Osteoblast (primary cell): ENCODE measurements around the gene COL6A1. TPM values are rescaled to one million over a fixed set of nuclear protein-coding genes. Genes with fewer than 3 reads are reported as not detected.
"Not testable (repeated sequence)": the region's sequence is repeated elsewhere in the genome, so short reads cannot be mapped to it uniquely, and the experiment has no call there.

ENCODE experiments used
- DNase-seq: peaks from one replicate; pipeline ENCODE4 v3.0.0; 2011; ENCODE audit warnings: low spot score, mixed read lengths; ENCODE audit not compliant: insufficient read length; ENCODE audit errors: missing footprints
- H2AFZ ChIP-seq: 2 replicates; pipeline ENCODE4 v1.6.0; 2011; ENCODE audit warnings: mild to moderate bottlenecking, low read length
- H3K27ac ChIP-seq: 2 replicates; pipeline ENCODE4 v1.5.1; 2011; ENCODE audit warnings: mild to moderate bottlenecking, low read depth, low read length, moderate library complexity
- H3K27me3 ChIP-seq: 2 replicates; pipeline ENCODE4 v1.6.0; 2012; ENCODE audit warnings: mild to moderate bottlenecking, control low read depth, inconsistent platforms, low read length, moderate library complexity; ENCODE audit not compliant: insufficient read depth
- H3K36me3 ChIP-seq: 2 replicates; pipeline ENCODE4 v1.5.1; 2011; ENCODE audit warnings: mild to moderate bottlenecking, low read length, control low read depth, moderate library complexity; ENCODE audit not compliant: insufficient read depth
- H3K4me1 ChIP-seq: 2 replicates; pipeline ENCODE4 v1.5.1; 2011; ENCODE audit warnings: mild to moderate bottlenecking, low read length, control low read depth, moderate library complexity; ENCODE audit not compliant: insufficient read depth
- H3K4me2 ChIP-seq: 2 replicates; pipeline ENCODE4 v1.6.0; 2011; ENCODE audit warnings: mild to moderate bottlenecking, low read length; ENCODE audit not compliant: insufficient read depth
- H3K4me3 ChIP-seq: fragments of 200-600 bp; sonication (generic); 3 replicates; pipeline ENCODE4 v1.5.1; 2012; ENCODE audit warnings: mild to moderate bottlenecking, low read length, inconsistent platforms; ENCODE audit not compliant: insufficient read depth
- H3K79me2 ChIP-seq: 2 replicates; pipeline ENCODE4 v1.6.0; 2012; ENCODE audit warnings: mild to moderate bottlenecking, low read length, control low read depth, inconsistent platforms; ENCODE audit not compliant: insufficient read depth
- H3K9me3 ChIP-seq: 2 replicates; pipeline ENCODE4 v1.5.1; 2011; ENCODE audit warnings: low read depth, low read length, control low read depth
- H4K20me1 ChIP-seq: 2 replicates; pipeline ENCODE4 v1.6.0; 2012; ENCODE audit warnings: mild to moderate bottlenecking, low read length, control low read depth; ENCODE audit not compliant: insufficient read depth
- CTCF ChIP-seq: IDR thresholded peaks from 2 replicates; pipeline ENCODE4 v1.5.1; 2011; ENCODE audit warnings: mild to moderate bottlenecking, low read depth, low read length, moderate library complexity; ENCODE audit errors: extremely low read depth
- total RNA-seq: library from RNA; depleted of rRNA; stranded (reverse); fragments of >200 nt; gene quantifications from 2 replicates; pipeline ENCODE4 v1.2.3, GENCODE V29; 2012

COL6A1 gene
- total RNA-seq, 1 donor, result 1,612 TPM

GRCh38 chr21:45957981-45958600, 23.5 kb upstream of the COL6A1 start:
- Histone ChIP-seq H3K79me2 (no peaks in the 10 kb centered on the region), H3K4me1 (peaks cover 21% of the 10 kb centered on the region), H3K9me3 (no peaks in the 10 kb centered on the region), H4K20me1 (no peaks in the 10 kb centered on the region), H3K4me3 (peak overlapping the region; percentile 59), H3K36me3 (no peaks in the 10 kb centered on the region), H3K4me2 (peak overlapping the region; percentile 86), H2AFZ (peak overlapping the region; percentile 44), H3K27me3 (no peaks in the 10 kb centered on the region), H3K27ac (peak overlapping the region; percentile 78)
- TF ChIP-seq CTCF, result no peak
- DNase-seq, result peak; percentile 92

- Histone ChIP-seq H3K9me3 (no peaks in the 10 kb centered on the region), H2AFZ (peak overlapping the region; percentile 17), H3K36me3 (no peaks in the 10 kb centered on the region), H4K20me1 (no peaks in the 10 kb centered on the region), H3K4me1 (peaks cover 21% of the 10 kb centered on the region), H3K27ac (peak overlapping the region; percentile 78), H3K27me3 (no peaks in the 10 kb centered on the region), H3K4me2 (no peak overlapping the region), H3K4me3 (no peak overlapping the region), H3K79me2 (no peaks in the 10 kb centered on the region)
- DNase-seq, result no peak
- no peak for TF ChIP-seq CTCF
Observed at GRCh38 chr21:45959182-45959581, 22.4 kb upstream of the COL6A1 start.

GRCh38 chr21:45959779-45960390, 21.7 kb upstream of the COL6A1 start:
- no peaks in the 10 kb centered on the region for H3K79me2 ChIP-seq
- H3K9me3 ChIP-seq, result no peaks in the 10 kb centered on the region
- H4K20me1 ChIP-seq, result no peaks in the 10 kb centered on the region
- H3K4me2 ChIP-seq, result no peak overlapping the region
- H3K36me3 ChIP-seq, result no peaks in the 10 kb centered on the region
- DNase-seq, result no peak
- H3K4me3 ChIP-seq, result no peak overlapping the region
- no peaks in the 10 kb centered on the region for H3K27me3 ChIP-seq
- H2AFZ ChIP-seq, result no peak overlapping the region
- no peak for TF ChIP-seq CTCF
- no peak overlapping the region for H3K27ac ChIP-seq
- peaks cover 21% of the 10 kb centered on the region for H3K4me1 ChIP-seq

GRCh38 chr21:45961408-45961807, 20.2 kb upstream of the COL6A1 start:
- not testable (repeated sequence) for H3K36me3 ChIP-seq, H4K20me1 ChIP-seq, H3K27ac ChIP-seq, DNase-seq, H2AFZ ChIP-seq, H3K79me2 ChIP-seq, H3K4me3 ChIP-seq, H3K27me3 ChIP-seq, H3K4me2 ChIP-seq, H3K9me3 ChIP-seq
- peaks cover 21% of the 10 kb centered on the region for H3K4me1 ChIP-seq
